Stimulated activated CD4-positive, alpha-beta T cell treated with anti-CD3 and anti-CD28 coated beads, TNF-alpha, amount 100 ng/mL, for 24 hours (primary cell): ENCODE results near the gene XK.
"Not testable (repeated sequence)": the region's sequence is repeated elsewhere in the genome, so short reads cannot be mapped to it uniquely, and the experiment has no call there.

Experiments used
- DNase-seq, 3 experiments: peaks; one replicate each; pipeline ENCODE4 v3.0.0-alpha.2; 2020; ENCODE audit warnings: low read depth in 3 of 3

Gene XK

GRCh38 chrX:37685381-37686359 is at the start of gene XK:
Gene XK (plus strand): TSS chrX:37685791. CDS start chrX:37685962, 171 bp downstream.
- DNase-seq = peak in 1 of 3 experiments; percentile 42

GRCh38 chrX:37638047-37638446 is 47.5 kb upstream of the XK start:
- DNase-seq = no peak

DNA sequence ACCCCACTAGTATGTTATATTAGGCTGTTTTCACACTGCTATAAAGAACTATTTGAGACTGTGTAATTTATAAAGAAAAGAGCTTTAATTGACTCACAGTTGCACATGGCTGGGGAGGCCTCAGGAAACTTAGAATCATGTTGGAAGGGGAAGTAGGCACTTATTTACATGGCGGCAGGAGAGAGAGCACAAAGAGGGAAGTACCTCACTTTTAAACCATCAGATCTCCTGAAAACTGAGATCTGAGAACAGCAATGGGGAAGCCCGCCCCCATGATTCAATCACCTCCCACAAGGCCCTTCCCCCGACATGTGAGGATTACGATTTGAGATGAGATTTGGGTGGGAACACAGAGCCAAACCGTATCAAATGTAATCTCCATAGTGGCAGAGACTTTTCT is 45.4 kb upstream of the XK start:
- no peak for DNase-seq

GRCh38 chrX:37641859-37642258 is 43.7 kb upstream of the XK start:
- no peak for DNase-seq

- DNase-seq = no peak
Measured at GRCh38 chrX:37644381-37645305, 40.9 kb upstream of the XK start.

- no peak for DNase-seq
Measured at GRCh38 chrX:37646254-37646653, 39.3 kb upstream of the XK start.

GRCh38 chrX:37650879-37651278 is 34.7 kb upstream of the XK start:
- not testable (repeated sequence) for DNase-seq

- no peak for DNase-seq
Measured at GRCh38 chrX:37651921-37652452, 33.6 kb upstream of the XK start.

DNA sequence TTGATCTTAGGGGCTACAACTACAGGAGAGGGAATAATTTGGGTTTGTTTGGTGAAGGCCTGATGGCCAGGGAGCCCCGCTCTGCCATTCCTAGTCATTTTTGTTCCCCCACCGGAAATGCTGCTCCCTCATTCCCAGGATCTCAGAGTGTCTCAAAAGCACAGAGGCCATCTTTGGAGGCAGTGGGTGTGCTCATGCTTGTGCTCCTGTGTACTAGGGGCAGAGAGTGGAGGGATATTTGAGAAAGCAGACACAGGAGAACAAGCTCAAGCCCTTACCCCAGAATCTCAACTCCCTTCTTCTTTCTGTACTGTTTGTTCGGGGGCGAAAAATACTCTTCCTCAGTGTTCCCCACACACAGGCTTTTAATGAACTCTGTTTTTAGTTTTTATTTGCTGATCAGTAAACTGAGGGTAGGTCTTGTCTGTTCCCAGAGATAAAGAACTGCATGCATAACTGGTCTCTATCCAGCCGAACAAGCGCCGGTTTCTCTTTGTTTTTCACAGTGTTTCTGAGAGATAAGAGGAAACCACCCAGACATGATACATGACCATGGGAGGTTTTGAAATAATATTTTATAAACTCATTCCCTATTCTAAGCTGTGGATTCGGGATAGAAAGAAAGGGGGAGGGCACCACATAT is 32.9 kb upstream of the XK start:
- no peak for DNase-seq

DNA sequence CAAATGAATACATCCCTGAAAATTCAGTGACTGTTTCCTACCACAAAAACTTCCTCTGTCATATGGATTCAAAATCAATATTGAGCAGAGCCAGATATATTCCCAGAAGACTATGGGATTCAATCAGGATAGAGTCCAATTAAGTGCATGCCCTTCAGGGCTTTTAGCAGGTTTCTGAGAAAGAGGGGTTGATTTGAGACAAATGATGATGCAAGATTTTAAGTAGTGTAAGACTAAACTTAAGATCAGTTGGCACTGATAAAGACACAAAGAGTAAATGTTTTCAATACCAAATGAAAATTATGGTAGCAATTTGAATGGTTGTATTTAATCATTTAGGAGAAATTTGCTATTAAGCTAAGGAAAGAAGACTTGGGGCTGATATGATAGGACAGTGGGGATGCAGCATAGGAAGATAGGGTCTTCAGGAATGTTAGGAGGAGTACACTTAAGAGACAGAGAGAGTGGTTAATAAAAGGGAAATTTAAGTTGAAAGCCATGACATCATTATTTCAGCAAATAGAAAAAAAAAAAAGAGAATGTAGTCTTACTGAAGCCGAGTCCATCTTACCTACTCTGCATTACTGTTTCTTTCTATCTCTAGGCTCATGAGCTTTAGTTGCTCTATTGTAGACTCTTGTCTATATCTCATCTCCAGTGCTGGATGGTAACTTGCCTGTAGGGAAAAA is 32.0 kb upstream of the XK start:
- DNase-seq = no peak

GRCh38 chrX:37658343-37659030 is 27.1 kb upstream of the XK start:
- DNase-seq = no peak

GRCh38 chrX:37659047-37659446 is 26.5 kb upstream of the XK start:
- no peak for DNase-seq

GRCh38 chrX:37662181-37662580 is 23.4 kb upstream of the XK start:
- no peak for DNase-seq

GRCh38 chrX:37666516-37666915 is 19.1 kb upstream of the XK start:
- no peak for DNase-seq

DNA sequence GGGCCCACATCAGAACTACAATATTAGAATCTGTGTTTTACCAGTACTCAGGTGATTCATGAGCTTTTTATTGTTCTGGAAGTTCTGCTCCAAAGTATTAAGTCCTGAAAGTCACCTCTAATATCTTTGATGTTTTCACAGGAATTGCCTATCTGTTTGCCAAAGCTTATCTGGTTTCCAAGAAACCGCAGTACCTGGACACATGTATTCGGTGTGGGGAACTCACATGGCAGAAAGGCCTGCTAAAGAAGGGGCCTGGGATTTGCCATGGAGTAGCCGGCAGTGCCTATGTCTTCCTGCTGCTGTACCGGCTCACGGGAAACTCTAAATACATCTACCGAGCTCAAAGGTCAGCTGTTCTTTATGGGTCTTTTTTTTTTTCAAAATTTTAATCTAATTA is 18.4 kb upstream of the XK start:
- no peak for DNase-seq

- DNase-seq = no peak
Measured at GRCh38 chrX:37672563-37672962, 13.0 kb upstream of the XK start.

DNA sequence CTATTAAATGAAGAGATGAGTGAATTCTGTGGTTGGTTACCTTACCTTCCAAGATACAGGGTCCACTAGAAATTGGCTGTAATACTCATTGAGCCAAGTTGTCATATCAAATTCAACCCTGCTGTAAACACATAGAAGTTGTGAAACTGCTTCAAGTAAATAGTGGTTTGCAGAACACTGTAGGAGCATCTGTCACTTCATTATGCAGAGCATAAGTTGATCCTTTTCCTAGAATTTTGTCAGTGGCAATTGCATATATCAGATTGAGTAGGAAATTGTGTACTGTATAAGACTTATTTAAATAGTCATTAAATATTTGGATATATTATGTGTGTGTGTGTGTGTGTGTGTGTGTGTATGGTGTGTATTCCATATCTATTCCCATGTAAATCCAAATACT is 8.8 kb upstream of the XK start:
- DNase-seq = no peak

GRCh38 chrX:37677243-37677642 is 8.3 kb upstream of the XK start:
- no peak for DNase-seq

GRCh38 chrX:37677765-37678164 is 7.8 kb upstream of the XK start:
- no peak for DNase-seq

- DNase-seq = no peak
Measured at GRCh38 chrX:37678574-37678973, 7.0 kb upstream of the XK start.

DNA sequence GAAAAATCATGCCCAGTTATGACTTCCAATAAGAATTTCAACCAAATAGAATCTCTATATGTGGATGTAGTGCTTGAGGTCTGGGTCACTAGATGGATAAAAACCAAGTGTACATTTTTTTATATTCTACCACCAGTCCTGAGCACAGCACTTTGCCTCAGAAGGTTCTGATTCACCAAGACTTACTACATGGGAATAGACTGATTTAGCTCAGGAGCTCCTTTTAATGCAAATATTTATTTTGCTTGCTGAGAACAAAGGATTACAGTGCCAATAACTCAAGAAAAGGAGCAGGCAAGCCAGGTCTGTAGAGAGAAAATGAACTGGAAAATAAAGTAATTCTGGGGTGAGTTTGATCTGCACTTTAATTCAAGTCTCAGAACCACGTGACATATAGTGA is 6.4 kb upstream of the XK start:
- DNase-seq = no peak
